Thoracic aorta (tissue), 2 donors: ENCODE data around the gene MS4A18. TPM values are rescaled to one million over a fixed set of nuclear protein-coding genes. Genes with fewer than 3 reads are reported as not detected.

Source experiments
- ATAC-seq: fragments of 150-250 bp; one replicate; pipeline ENCODE4 v1.8.0; 2017; ENCODE audit warnings: low read depth; ENCODE audit not compliant: insufficient number of reproducible peaks, low FRiP score
- DNase-seq: peaks from one replicate; pipeline ENCODE4 v3.0.0-alpha.2; 2020; ENCODE audit warnings: low spot score
- H3K27ac ChIP-seq, 2 donors: fragments of 200-600 bp; sonication (generic); 1 replicate in 1 of 2; 2 replicates in 1 of 2; pipeline ENCODE4 v1.5.1; 2016; ENCODE audit warnings: mild to moderate bottlenecking in 2 of 2, moderate library complexity in 2 of 2
- H3K27me3 ChIP-seq: fragments of 200-600 bp; sonication (generic); replicated peaks from 2 replicates; pipeline ENCODE4 v1.6.0; 2016; ENCODE audit warnings: mild to moderate bottlenecking; ENCODE audit not compliant: insufficient read depth
- H3K36me3 ChIP-seq: fragments of 200-600 bp; sonication (generic); one replicate; pipeline ENCODE4 v1.5.1; 2016
- H3K4me1 ChIP-seq, 2 donors: fragments of 200-600 bp; sonication (generic); 1 replicate in 1 of 2; 2 replicates in 1 of 2; pipeline versions ENCODE4 v1.5.1 to v1.6.0; 2016; ENCODE audit warnings: low read depth in 2 of 2, mild to moderate bottlenecking in 1 of 2; ENCODE audit not compliant: control insufficient read depth in 1 of 2
- H3K4me3 ChIP-seq: fragments of 200-600 bp; sonication (generic); 2 replicates; pipeline ENCODE4 v1.5.1; 2016; ENCODE audit warnings: mild to moderate bottlenecking
- H3K9me3 ChIP-seq: fragments of 200-600 bp; sonication (generic); 2 replicates; pipeline ENCODE4 v1.5.1; 2016
- CTCF ChIP-seq: fragments of 200-600 bp; sonication (generic); IDR thresholded peaks from one replicate; pipeline ENCODE4 v1.5.1; 2019; ENCODE audit warnings: antibody characterized with exemption
- total RNA-seq, 2 donors: library from RNA; depleted of rRNA; stranded (reverse); fragments of >200 nt; gene quantifications; one replicate each; pipeline versions ENCODE4 v1.1.0 to v1.2.3, GENCODE V29; 2016

Gene MS4A18
- total RNA-seq, 2 donors from 2014 or later, result not detected

DNA sequence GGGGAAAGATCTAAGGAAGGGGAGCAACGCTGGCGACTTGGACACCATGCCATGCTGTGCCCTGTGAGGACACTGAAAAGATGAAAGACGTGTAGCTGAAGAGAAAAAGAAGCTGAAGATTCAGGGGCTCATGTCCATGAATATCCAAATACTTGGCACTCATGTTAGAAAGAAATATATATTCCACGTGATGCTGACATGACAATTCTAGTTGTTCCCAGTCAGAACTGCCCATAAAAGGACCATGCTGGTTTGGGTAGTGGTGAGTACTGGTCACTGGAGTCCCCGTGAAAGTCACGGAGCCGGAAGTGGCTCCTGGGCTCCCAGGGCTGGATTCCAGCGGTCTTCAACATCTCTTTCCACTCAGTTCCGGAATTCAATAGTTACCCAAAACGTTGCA is 42.0 kb downstream of the MS4A18 start:
- no peaks in the 10 kb centered on the region for H3K9me3 ChIP-seq
- no peak for TF ChIP-seq CTCF
- ATAC-seq (no peak), DNase-seq (no peak)
- no peak overlapping the region for H3K27ac ChIP-seq
- no peaks in the 10 kb centered on the region for H3K36me3 ChIP-seq
- no peak overlapping the region for H3K4me3 ChIP-seq
- H3K4me1 ChIP-seq, result no peaks in the 10 kb centered on the region
- no peaks in the 10 kb centered on the region for H3K27me3 ChIP-seq

- TF ChIP-seq CTCF, result no peak
- ATAC-seq, result no peak
- Histone ChIP-seq H3K27me3 (no peaks in the 10 kb centered on the region), H3K9me3 (no peaks in the 10 kb centered on the region), H3K36me3 (no peaks in the 10 kb centered on the region), H3K27ac (no peak overlapping the region), H3K4me1 (no peaks in the 10 kb centered on the region), H3K4me3 (no peak overlapping the region)
- DNase-seq, result no peak
Measured at GRCh38 chr11:60767388-60767811, 42.9 kb downstream of the MS4A18 start.

DNA sequence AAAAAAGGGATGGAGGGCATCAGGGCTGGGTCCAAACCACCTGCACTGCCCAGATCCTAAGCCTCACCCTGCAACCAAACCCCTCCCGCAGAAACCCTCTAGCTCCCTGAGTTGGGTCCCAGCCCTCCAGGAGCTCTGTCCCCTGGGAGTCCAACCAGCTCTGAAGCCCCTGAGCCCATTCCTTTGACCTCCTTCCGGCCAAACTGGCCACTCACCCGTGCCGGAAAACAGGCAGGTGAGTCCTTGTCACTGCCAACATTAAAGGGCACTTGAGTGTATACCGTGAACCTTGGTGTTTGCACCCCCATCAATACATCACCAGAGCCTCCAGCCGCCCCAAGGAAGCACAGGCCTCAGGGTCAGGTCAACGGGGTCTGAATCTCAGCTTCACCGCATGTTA is 43.7 kb downstream of the MS4A18 start:
- Histone ChIP-seq H3K4me1 (no peaks in the 10 kb centered on the region), H3K36me3 (no peaks in the 10 kb centered on the region), H3K27me3 (no peaks in the 10 kb centered on the region), H3K9me3 (no peaks in the 10 kb centered on the region), H3K4me3 (no peak overlapping the region), H3K27ac (no peak overlapping the region)
- ATAC-seq (no peak), DNase-seq (no peak)
- TF ChIP-seq CTCF, result no peak

DNA sequence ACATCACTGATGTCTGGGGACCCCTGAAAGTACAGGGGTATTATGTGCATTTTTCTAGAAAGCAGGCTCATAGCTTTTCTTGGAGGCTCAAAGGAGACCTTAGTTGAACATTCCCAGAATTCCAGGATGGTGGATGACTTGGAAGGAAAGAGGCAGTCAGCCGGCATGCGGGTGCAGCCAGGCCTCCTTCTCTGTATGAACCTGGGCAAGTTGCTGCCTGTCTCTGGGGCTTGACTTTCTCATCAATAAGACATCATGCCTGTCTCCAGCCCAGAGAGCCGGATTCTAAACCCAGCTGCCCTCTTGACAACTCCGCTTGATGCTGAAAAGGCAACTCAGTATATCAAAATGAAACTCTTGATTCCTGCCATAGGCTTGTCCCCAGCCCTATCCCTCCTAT is 44.8 kb downstream of the MS4A18 start:
- Histone ChIP-seq H3K27me3 (no peaks in the 10 kb centered on the region), H3K4me1 (no peaks in the 10 kb centered on the region), H3K4me3 (no peak overlapping the region), H3K36me3 (no peaks in the 10 kb centered on the region), H3K9me3 (no peaks in the 10 kb centered on the region), H3K27ac (no peak overlapping the region)
- TF ChIP-seq CTCF, result no peak
- DNase-seq (no peak), ATAC-seq (no peak)

DNA sequence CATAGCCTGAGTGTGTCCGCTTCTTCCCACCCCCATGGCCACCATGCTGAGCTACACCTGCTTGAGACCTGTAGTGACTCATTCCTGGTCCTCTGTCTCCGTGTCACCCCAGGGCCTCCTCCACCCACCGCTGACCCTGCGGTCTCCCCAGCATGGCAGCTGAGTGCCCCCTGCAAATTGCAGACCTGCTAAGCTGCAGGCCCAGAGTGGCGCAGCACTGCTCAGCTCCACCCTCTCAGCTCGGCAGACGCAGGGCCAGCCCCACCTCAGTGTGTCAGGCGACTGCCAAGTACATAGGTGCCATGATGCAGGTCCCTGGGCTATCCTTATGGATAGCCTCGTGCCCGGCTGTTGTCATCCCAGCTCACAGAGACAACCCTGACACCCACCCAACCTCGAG is 45.3 kb downstream of the MS4A18 start:
- no peak for DNase-seq
- Histone ChIP-seq H3K36me3 (no peaks in the 10 kb centered on the region), H3K27ac (no peak overlapping the region), H3K4me1 (peaks cover 0 to 3% of the 10 kb centered on the region in 2 donors), H3K4me3 (no peak overlapping the region), H3K9me3 (no peaks in the 10 kb centered on the region), H3K27me3 (no peaks in the 10 kb centered on the region)
- no peak for ATAC-seq
- TF ChIP-seq CTCF, result no peak
